Adrenal gland (tissue), 12 donors: Measurements from ENCODE around the gene NEBL. TPM values are rescaled to one million over a fixed set of nuclear protein-coding genes. Genes with fewer than 3 reads are reported as not detected.

Source experiments
- DNase-seq, 7 donors: peaks; one replicate each; pipeline ENCODE4 v3.0.0-alpha.2; 2019 to 2020
- H3K27ac ChIP-seq, 5 donors: fragments of 200-600 bp; sonication (generic) in 4 of 5; 1 replicate in 3 of 5; 2 replicates in 2 of 5; pipeline versions ENCODE4 v1.5.1 to v1.8.0; 2016 to 2020; ENCODE audit warnings: mild to moderate bottlenecking in 1 of 5
- H3K27me3 ChIP-seq: fragments of 200-600 bp; 2 replicates; pipeline ENCODE4 v1.8.0; 2021
- H3K36me3 ChIP-seq, 2 donors: fragments of 200-600 bp; replicated peaks in 1 of 2; 1 replicate in 1 of 2; 2 replicates in 1 of 2; pipeline versions ENCODE4 v1.5.1 to v1.8.0; 2018 to 2022
- H3K4me1 ChIP-seq, 2 donors: fragments of 200-600 bp; replicated peaks in 1 of 2; 1 replicate in 1 of 2; 2 replicates in 1 of 2; pipeline versions ENCODE4 v1.5.1 to v1.8.0; 2018 to 2021
- H3K4me3 ChIP-seq, 4 donors: fragments of 200-600 bp; sonication (generic) in 3 of 4; one replicate each; pipeline ENCODE4 v1.5.1; 2016 to 2018
- H3K9me3 ChIP-seq, 3 donors: fragments of 200-600 bp; sonication (generic) in 1 of 3; replicated peaks in 1 of 3; 1 replicate in 2 of 3; 2 replicates in 1 of 3; pipeline versions ENCODE4 v1.5.1 to v1.8.0; 2016 to 2021
- POLR2A ChIP-seq, 2 donors: fragments of 450-650 bp; IDR thresholded peaks; one replicate each; pipeline ENCODE4 v1.6.1; 2017; ENCODE audit warnings: antibody characterized with exemption in 2 of 2, mild to moderate bottlenecking in 2 of 2, moderate library complexity in 1 of 2
- WGBS, 4 donors: extraction: QIAGEN DNeasy Blood & Tissue Kit in 2 of 4; methylation state at CpG; one replicate each; pipeline versions ENCODE4 v1.1.5 to v1.1.7; 2013 to 2017; 5-methylcytosine and 5-hydroxymethylcytosine counted together
- intact Hi-C, 2 donors: fragments of 100-400 bp; cut with DNase I; formaldehyde crosslinking; loops; one replicate each; pipeline versions ENCODE4 v1.14.1 to v1.15.0; 2022 to 2023
- polyA plus RNA-seq, 3 donors: library from polyadenylated mRNA; stranded (reverse); fragments of 200-250 nt in 2 of 3; fragments of 350-450 nt in 1 of 3; fragmentation: Illumina TruSeq in 1 of 3; extraction: RNeasy Lipid Tissue Mini Kit (QIAGEN cat#74804) in 1 of 3; gene quantifications; one replicate each; pipeline ENCODE4 v1.2.3, GENCODE V29; 2013 to 2014
- small RNA-seq, 2 donors: library from RNA; depleted of rRNA; stranded (forward); fragments of <200 nt; gene quantifications; one replicate each; pipeline ENCODE3, GENCODE V24; 2016
- total RNA-seq, 9 donors: library from RNA; depleted of rRNA in 4 of 9; stranded (reverse); fragments of >200 nt in 4 of 9; fragments of 120-200 nt in 1 of 9; fragmentation: NEBNext Ultra II Directional in 1 of 9; extraction: Animal tissue kit (Norgen Biotek cat#: 25700) in 1 of 9; gene quantifications; one replicate each; pipeline versions ENCODE4 v1.1.0 to v1.2.4, GENCODE V29; 2013 to 2023
- TF ChIP-seq, protein P1 (sequence below), 6 experiments: fragments of 450-650 bp in 4 of 6; fragments of 200-600 bp in 2 of 6; sonication (generic) in 1 of 6; IDR thresholded peaks; 1 replicate in 5 of 6; 2 replicates in 1 of 6; pipeline versions ENCODE4 v1.5.1 to v1.8.0; 2016 to 2021; ENCODE audit warnings: antibody characterized with exemption in 6 of 6, mild to moderate bottlenecking in 2 of 6, moderate library complexity in 1 of 6
- donor health status: healthy with polysubstance abuse.
- donor health status: Bipolar disorder and iron deficiency.
- donor health status: DM: yes; HTN: yes; CAD: no.
- donor health status: DM: no; HTN: no; CAD: no.
- donor health status: DM: no; HTN: no; CAD: no.
- donor health status: DM: yes; HTN: yes; CAD: no.

NEBL gene
- total and polyA plus RNA-seq, 12 donors: 3.4 to 26.4 (median 7.2) TPM

- intact Hi-C loops: no loop called here
- Histone ChIP-seq H3K27me3 (no peaks in the 10 kb centered on the region), H3K27ac (no peak overlapping the region), H3K4me3 (no peak overlapping the region), H3K9me3 (no peaks in the 10 kb centered on the region), H3K36me3 (no peaks in the 10 kb centered on the region), H3K4me1 (no peaks in the 10 kb centered on the region)
- no peak for DNase-seq
- TF ChIP-seq POLR2A (IDR thresholded peaks at IDR 0.05): no peak
- TF ChIP-seq, protein P1, sequence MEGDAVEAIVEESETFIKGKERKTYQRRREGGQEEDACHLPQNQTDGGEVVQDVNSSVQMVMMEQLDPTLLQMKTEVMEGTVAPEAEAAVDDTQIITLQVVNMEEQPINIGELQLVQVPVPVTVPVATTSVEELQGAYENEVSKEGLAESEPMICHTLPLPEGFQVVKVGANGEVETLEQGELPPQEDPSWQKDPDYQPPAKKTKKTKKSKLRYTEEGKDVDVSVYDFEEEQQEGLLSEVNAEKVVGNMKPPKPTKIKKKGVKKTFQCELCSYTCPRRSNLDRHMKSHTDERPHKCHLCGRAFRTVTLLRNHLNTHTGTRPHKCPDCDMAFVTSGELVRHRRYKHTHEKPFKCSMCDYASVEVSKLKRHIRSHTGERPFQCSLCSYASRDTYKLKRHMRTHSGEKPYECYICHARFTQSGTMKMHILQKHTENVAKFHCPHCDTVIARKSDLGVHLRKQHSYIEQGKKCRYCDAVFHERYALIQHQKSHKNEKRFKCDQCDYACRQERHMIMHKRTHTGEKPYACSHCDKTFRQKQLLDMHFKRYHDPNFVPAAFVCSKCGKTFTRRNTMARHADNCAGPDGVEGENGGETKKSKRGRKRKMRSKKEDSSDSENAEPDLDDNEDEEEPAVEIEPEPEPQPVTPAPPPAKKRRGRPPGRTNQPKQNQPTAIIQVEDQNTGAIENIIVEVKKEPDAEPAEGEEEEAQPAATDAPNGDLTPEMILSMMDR (IDR thresholded peaks at IDR 0.05): no peak
- WGBS, 4 donors: 72 to 77% (median 73%) methylated on average over 5 of the region's 5 CpGs
Observed at GRCh38 chr10:20743942-20744341, 153.2 kb downstream of the NEBL start.

DNA sequence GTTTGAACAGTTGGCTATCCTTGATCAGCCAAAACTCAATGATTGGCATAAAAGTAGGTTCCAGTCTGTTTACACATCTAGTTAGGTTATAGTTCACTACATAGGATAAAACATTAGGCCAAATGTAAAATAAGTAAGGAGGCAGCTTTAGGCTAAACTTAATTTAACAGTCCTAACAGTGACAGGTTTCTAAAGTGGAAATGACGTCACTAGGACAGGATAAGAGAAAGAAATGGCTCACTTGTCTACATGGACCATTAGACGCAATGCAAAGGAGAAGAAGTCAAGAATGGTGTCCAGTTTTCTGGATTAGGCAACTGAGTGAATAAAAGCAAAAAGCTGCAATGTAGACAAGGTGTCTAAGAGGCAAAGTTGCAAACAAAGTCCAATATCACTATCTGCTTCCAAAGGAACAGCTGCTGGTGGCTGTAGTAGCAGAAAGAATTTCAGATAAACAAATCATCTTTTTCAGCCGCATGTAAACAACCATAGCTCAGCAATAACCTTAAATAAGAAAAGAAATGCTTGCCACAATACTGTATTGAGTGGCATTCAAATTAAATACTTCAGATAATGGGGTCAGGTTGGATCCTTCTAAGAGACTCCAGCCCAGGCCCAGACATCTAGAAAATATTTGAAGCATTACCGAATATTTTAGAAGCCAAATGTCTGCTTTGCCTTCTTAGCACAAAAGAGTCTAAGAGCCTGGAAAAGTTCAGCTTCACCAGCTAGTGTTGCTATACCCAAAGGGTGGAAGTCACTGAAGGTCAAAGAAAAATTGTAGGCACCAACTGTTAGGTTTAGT is 154.2 kb downstream of the NEBL start:
- DNase-seq: no peak
- WGBS, 4 donors: 68 to 89% (median 81%) methylated on average over 4 of the region's 4 CpGs
- Histone ChIP-seq H3K9me3 (no peaks in the 10 kb centered on the region), H3K27me3 (no peaks in the 10 kb centered on the region), H3K4me3 (no peak overlapping the region), H3K27ac (no peak overlapping the region), H3K36me3 (no peaks in the 10 kb centered on the region), H3K4me1 (no peaks in the 10 kb centered on the region)
- TF ChIP-seq, protein P1 (IDR thresholded peaks at IDR 0.05): no peak
- TF ChIP-seq POLR2A (IDR thresholded peaks at IDR 0.05): no peak
- intact Hi-C loops: no loop called here

- H3K27ac ChIP-seq: no peak overlapping the region
- no peak for DNase-seq
- intact Hi-C loops: no loop called here
- no peaks in the 10 kb centered on the region for H3K9me3 ChIP-seq
- TF ChIP-seq, protein P1 (IDR thresholded peaks at IDR 0.05): no peak
- no peak for TF ChIP-seq POLR2A (IDR thresholded peaks at IDR 0.05)
- H3K4me3 ChIP-seq: no peak overlapping the region
- H3K4me1 ChIP-seq: no peaks in the 10 kb centered on the region
- no peaks in the 10 kb centered on the region for H3K36me3 ChIP-seq
- 72 to 84% (median 74%) methylated on average over 6 of the region's 6 CpGs for WGBS, 4 donors
- H3K27me3 ChIP-seq: no peaks in the 10 kb centered on the region
Observed at GRCh38 chr10:20740120-20740519, 157.0 kb downstream of the NEBL start.

DNA sequence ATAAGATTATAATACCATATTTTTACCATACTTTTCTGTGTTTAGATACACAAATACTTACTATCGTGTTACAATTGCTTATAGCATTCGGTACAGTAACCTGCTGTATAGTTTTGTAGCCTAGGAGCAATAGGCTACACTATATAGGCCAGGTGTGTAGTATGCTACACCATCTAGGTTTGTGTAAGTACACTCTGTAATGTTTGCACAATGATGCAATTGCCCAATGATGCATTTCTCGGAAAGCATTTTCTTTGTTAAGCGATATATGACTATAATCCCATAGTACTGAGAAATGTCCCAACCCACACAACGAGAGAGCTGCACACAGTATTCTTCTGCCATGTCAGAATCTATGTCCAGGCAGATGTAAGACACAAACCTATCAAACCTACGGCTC is 160.0 kb downstream of the NEBL start:
- H3K27ac ChIP-seq: no peak overlapping the region
- H3K9me3 ChIP-seq: no peaks in the 10 kb centered on the region
- no peak for DNase-seq
- no peaks in the 10 kb centered on the region for H3K27me3 ChIP-seq
- WGBS, 4 donors: 74 to 89% (median 75%) methylated on average over 6 of the region's 6 CpGs
- no peak overlapping the region for H3K4me3 ChIP-seq
- intact Hi-C loops: no loop called here
- no peaks in the 10 kb centered on the region for H3K4me1 ChIP-seq
- no peaks in the 10 kb centered on the region for H3K36me3 ChIP-seq
- TF ChIP-seq POLR2A (IDR thresholded peaks at IDR 0.05): no peak
- TF ChIP-seq, protein P1 (IDR thresholded peaks at IDR 0.05): no peak

Small RNA genes lying within 50 kb of the gene (small RNA-seq; reads per million reads assigned to genes)
- gene AL157398.1: 0 reads per million in 2 donors
- gene MTND1P21: 0 reads per million in 2 donors
